ENCODE measurements around the gene ACAP1.

Gene ACAP1

DNA sequence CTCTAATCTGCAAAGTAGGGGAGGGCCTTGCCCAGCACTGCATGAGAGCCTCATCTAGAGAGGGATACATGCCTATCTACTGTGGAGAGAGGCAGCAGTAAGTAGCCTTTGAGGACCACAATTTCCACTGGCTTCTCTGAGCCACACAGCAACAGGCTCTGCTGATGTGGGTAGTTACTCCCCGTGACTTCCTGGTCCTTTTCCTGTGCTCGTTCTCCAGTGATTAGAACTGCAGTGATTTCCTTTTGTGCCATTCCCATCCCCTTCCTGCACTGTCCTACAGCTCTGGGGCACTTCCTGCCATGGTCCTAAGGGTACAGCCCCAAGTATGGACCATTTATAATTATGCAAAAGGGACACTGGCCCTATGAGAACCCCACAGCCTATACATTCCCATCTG lies 55.0 kb downstream of the ACAP1 start:
- DNase-seq (ENCODE audit: low spot score), result no peak

GRCh38 chr17:7392696-7393612 lies 56.6 kb downstream of the ACAP1 start:
- DNase-seq (ENCODE audit: low spot score), result no peak

DNA sequence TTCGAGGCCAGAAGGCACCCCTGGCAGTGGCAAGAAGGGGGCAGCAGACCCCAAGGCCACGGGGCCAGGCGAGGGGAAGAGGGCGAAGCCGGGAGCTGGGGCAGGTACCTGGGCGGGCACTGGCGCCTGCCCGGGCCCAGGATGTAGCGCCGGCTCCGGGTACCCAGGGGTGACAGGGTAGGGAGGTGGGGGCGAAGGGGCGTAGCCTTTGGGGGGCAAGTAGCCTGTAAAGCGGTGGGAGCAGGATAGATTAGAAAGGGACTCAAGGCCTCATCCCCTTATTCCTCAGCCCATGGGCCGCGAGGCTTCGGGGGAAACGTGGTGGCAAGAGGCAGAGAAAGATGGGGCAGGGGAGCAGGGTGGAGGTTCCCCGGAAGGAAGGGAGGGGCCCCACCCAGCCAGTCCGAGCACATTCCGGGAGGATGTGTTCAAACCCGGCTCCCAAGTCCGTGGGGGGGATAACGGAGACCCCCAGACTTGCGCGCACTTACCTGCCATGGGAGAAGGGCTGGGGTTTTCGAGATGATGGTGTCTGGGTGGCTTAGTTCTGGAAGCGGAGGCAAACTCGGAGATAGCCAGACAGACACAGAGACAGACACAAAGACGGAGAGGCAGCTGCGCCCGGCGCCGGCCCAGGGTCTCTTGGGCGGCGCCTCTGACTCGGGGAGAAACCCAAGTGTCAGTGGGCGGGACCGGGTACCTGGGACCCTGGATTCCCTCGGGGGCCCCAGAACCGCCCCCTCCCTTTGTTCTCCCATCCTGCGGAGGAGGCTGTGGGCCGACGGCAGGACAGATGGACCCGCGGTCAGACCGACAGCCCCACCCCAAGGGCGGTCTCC lies 57.5 kb downstream of the ACAP1 start:
- peak; percentile 17 for DNase-seq (ENCODE audit: low spot score)

GRCh38 chr17:7394452-7395191 lies 58.3 kb downstream of the ACAP1 start, which contains the start of gene PLSCR3:
TSS of gene PLSCR3 (minus strand) at chr17:7394525. CDS start at chr17:7394110, 415 bp downstream.
- peak; percentile 88 for DNase-seq (ENCODE audit: low spot score)

DNA sequence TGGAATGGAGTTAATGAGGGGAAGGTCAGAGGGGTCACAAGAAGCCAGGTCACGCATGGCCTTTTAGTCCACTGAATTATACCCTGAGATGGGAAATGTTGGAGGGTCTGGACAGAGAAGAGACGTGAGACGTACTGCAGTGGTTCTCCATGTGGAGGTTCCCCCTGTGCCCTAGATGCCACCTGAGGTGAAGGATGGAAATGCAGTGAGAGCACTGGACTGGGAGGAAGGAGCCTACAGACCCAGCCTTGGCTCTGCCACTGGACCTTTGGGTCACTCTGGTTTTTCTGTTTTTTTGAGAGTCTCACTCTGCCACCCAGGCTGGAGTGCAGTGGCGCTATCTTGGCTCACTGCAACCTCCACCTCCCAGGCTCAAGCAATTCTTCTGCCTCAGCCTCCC lies 59.8 kb downstream of the ACAP1 start:
- DNase-seq (ENCODE audit: low spot score), result no peak

- DNase-seq (ENCODE audit: low spot score), result no peak
Measured at GRCh38 chr17:7398612-7399011, 62.3 kb downstream of the ACAP1 start.

Data from LoVo (cell line).